Fibroblast of skin of scalp (primary cell): Measurements from ENCODE around the gene NRCAM.
"Not testable (repeated sequence)": the region's sequence is repeated elsewhere in the genome, so short reads cannot be mapped to it uniquely, and the experiment has no call there.

Experiments used
- DNase-seq: peaks from one replicate; pipeline ENCODE4 v3.0.0-alpha.2; 2013

NRCAM gene

DNA sequence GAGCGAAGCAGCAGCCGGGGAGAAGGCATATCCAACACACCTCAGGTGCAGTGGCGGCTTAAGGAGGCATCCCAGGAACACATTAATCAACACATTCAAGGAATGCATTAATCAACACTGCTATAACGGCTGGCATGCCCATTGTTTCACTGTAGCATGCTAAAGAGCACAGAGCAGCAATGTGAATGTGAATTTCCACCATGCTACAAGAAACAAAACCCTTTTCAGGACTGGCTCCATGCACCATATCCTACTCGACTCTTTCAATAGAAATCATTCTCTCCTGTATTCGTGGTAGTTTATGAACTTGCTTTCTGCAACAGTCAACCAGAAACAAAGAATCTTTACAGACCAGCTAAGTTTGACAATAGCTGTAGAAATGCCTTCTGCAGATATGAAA is 149.0 kb downstream of the NRCAM start:
- no peak for DNase-seq

DNA sequence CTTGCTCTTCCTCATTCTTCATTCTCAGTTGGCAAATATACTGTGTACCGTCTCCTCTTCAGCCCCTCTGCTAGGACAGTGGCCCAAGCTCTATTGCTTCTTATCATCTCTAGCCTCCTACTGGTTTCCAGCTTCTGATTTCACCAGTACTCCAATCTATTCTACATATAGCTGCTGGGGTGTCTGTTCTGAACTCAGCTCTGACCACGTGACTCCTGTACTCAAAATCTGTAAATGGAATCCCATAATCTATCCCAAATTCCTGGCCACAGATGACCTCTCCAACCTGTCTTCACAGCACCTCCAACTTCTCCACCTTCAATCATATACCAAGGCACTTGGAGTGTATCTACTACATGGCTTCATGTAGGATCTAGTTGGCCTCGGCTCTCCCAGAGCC is 152.9 kb downstream of the NRCAM start:
- no peak for DNase-seq

DNA sequence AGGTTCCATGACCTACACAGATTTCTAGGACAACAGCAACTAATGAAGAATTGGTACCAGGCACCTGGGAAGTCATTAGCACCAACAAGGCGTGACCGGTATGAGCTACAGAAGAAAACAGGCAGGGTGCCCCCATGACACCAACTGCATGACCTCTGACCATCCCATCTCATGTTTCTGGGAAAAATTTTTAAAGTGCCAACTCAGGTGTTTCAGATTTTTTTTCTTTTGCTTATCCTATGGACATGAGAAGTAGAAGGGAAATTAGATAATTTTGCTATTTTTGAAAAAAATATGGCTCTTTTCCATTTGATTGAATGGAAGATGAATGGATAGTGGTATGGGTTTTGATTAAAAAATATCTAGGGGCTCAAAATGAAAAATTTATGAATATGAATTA is 154.8 kb downstream of the NRCAM start:
- no peak for DNase-seq

DNA sequence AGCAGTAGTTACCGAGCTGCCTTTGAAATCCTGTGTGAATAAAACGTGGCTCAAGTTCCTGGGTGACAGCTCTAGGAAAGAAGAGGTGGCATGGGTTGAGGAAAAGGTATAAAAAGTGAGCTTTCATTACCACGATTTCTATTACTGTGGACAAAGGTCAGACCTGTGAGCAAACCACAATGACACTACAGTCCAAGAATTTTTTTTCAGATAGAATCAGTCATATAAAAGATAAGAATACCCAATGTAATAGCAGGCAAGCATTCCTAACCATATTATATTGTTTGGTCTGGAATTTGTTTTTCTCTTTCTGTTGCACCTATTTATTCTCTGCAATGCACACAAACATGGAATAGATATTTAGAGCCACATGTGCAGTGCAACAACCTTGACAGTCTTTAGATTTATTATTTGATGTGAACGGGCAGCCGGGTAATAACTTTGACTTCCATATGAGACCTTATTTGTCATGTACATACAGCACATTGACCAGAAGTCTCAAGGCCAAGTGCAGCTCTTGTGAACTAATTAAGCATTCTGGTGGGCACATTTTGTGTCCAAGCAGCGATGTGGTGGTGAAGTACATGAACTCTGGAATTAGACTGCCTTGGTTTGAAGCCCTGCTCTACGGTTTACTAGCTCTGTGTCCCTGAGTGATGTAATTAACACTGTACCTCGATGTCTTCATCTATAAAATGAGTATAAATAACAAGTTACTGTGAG is 156.8 kb downstream of the NRCAM start:
- peak; percentile 7 for DNase-seq

DNA sequence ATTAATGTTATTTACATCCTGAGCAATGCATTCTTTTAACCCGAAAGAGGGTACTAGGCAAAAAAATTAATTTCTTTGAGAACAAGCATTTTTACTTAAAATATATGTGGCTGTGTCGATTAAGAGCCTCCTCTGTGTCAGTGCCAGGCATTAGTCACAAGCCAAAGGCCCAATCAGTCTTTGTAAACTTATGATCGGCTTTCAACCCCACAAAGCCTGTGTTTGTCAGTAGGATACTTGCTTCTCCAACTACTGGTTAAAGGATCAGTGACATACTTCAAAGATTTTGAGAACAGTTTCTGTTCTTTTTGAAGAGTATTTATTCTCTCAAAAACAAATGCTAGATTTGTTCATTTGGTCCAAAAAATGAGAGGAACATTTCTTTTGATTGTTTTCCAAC is 159.3 kb downstream of the NRCAM start:
- DNase-seq: no peak

DNA sequence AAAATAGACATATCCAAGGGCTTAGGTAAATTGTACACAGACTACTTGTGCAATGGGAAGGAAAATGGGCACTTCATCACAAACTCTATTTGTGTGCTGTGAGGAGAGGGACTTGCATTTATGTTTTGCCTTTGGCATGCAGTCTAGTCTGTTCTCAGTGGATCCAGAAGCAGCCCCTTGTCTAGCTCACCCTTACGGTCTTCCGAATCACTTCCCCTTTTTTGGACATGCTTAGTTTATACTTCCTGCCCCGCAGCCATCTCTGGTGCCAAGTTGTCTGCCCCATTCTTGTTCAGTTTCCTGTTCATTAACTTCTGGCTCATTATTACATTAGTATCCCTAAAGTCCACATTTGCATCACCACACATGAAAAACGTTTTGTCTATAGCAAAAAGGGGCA is 161.6 kb downstream of the NRCAM start:
- peak; percentile 8 for DNase-seq

DNA sequence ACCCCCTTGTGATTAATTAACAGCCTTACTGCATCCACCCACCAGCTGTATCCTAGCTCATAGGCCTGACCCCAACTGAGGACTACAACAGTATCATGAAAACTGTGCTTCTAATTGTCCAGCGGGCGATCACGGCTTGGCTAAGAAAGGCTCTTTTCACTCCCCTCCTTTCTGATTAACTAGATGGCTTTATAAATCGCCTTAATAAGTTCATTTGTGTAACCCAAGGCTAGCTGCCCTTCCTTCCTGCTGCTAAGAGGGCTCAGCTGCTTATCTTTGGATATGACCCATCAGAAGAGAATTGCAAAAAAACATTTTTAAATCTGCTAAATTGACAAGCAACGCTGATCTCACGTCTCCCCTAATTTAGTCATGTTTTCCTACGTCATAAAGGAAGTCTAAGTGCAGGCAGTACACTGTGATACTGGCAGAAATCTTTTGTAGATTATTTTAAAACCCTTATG is 163.1 kb downstream of the NRCAM start:
- no peak for DNase-seq

DNA sequence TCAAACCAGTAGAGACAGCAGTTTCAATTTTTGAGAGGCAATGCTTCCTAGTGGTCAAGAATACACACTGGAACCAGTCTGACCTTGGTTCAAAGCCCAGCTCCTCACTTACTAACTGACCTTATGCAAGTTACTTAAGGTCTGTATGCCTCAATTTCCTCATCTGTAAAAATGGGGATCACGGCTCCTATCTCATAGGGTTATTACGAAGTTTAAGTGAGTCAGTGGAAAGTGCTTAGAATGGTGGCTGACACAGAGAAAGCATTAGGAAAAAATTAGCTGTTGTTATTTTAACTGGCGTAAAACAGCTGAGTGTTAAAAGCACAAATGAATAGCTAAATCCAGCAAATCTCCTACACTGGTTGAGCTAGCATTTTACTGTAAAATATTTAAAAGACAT is 163.7 kb downstream of the NRCAM start:
- no peak for DNase-seq

DNA sequence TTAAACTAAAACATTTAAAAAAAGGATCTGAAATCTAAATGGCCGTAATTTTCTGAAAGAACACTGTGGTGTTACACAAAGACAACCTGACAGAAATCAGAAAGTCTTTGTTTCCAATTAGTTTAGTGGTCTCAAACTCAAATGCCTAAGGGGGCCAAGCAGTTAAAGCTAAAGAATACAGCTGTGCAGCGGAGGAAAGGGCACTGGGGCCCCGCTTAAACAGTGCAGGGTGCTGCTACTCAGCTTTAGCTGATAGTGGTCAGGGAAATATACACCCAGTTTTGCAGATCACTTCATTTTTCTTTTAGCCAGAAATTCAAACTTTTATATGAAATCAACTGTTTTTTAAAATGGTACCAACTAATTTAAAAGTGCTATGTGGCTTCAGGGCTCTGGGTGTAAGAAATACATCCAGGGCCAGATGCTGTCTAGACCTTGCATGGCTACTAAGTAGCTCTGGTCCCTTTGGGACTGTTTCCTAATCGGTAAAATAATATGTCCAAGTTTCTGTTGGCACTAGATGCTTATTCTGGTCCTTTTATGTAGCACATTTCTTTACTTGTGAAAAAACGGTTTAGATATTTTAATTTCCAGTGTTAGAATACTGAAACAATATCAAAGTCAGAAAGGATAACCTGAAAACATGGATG is 164.3 kb downstream of the NRCAM start:
- DNase-seq: peak; percentile 32

DNA sequence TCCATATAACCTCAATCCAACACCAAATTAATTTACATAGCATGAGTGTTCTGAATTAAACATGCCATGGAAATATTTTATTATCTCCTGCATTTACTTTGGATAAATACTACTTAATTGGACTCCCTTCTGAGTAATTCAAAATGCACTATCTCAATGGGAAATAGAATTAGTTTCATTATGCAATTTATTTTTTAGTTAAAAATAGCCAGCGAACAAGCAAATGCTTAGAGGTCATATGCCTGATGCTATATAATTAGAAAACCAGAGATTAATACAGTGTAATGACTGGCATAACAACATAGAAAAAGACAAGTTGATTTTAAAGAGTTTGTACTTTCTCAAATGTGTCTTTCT is 165.1 kb downstream of the NRCAM start:
- DNase-seq: no peak

DNA sequence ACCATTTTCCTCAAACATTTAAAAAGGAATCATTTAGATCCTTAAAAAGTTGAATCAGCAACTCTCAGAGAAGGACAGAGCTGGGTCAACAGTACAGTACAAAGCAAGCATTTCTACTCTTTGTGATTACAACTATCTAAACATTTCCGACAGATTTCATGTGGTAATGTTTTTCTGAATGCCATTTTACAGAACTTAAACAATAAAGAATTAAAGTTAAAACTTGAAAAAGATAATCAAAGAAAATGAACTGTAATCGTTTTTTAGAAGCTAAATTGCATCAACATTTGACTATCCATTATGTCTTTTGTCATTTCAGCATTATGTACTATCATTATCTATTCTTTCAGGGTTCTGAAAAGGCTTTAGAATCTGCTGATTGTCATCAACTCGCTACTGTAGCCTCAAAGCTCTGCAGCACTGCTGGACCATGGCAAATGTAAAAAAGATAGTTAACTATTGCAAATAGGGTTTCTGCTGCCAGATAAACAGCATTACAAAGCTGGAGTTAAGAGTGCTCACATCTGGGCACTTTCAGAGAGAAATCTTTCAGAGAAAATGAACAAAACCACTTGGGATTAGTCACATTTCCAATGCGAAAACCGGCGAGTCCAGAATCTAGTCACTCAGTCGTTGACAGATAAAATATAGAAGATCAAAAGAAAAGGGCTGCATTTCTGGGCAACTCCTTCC is 165.6 kb downstream of the NRCAM start:
- DNase-seq: no peak

DNA sequence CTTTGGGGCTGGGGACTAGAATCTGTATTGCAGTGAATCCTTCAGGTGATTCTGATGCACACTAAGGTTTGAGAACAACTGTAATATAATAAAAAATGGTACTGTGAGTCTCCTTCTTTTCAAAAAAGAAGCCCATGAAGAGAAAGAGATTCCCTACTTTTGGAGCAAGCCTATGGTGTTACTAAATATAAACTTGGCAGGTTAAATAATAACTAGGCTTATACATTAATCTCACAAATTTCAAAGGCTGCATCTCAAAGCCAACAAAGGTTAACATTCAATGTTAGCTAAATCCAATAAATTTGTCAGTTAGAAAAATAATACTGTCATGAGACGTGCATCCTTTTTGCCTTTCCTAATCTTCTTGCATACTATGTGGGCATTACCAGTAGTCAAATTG is 166.4 kb downstream of the NRCAM start:
- no peak for DNase-seq

DNA sequence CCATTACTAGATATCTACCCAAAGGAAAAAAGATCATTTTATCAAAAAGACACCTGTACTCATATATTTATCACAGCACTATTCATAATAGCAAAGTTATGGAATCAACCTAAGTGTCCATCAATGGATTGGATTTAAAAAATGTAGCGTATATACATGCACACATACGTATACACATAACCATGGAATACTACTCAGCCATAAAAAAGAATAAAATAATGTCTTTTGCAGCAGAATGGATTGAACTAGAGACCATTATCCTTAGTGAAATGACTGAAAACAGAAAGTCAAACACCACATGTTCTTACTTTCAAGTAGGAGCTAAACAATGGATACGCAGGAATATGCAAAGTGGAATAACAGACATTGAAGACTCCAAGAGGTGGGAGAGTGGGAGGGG is 168.4 kb downstream of the NRCAM start:
- no peak for DNase-seq

DNA sequence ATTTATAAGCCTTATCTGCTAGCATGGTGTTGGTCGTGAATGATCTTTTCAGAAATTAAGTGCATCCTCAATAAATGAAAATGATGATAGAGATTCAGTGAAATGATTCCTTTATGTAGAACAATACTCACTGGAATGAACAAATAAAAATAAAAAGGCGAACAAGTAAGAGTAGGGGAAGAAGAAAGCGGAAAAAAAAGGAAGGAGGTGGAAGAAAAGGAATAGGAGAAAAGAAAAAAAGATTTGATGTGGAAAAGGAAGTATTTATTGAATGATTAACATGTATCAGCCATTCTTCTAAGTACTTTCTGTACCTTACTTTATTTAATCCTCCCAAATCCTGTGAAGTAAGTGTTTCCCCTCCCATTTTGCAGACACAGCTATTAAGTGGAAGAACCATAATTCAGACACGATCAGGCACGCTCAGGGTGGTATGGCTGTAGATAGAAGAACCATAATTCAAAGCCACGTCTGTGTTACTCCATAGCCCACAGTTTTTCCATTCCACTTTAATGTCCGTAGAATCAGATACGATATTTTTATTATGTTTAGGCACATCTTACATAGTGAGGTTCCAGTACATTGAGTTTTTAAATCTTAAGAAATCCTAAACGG is 169.8 kb downstream of the NRCAM start:
- no peak for DNase-seq

DNA sequence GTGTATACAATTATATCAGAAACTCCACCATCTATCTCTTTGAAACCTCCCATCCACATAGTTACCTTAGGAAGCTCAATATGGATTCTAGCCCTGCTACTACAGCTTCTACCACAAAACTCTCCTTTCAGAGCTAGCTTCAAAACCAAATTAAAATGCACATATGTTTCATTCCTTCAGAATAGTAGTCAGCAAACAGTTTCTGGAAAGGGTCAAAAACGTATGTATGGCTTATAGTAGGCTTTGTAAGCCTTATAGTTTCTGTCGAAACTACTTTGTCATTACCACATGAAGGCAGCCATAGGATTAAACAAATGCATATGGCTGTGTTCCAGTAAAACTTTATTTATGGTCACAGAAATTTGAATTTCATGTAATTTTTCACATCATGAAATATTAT is 170.5 kb downstream of the NRCAM start:
- DNase-seq: no peak

DNA sequence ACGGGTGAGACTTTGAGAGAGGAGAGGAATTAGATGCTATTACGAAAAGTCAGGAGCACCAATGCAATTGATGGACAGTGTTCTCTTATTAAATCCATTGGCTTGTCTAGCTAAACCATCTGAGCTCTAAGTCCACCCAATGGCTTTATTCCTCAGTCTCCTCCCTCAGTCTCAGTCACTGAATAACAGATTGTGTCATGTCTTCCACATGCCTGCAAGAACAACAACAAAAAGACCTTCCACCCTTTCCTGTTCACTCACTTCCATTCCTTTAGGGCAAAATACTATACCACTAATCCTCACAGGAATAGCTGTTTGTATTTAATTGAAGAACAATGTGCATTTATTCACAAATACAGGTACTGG is 171.2 kb downstream of the NRCAM start:
- no peak for DNase-seq

DNA sequence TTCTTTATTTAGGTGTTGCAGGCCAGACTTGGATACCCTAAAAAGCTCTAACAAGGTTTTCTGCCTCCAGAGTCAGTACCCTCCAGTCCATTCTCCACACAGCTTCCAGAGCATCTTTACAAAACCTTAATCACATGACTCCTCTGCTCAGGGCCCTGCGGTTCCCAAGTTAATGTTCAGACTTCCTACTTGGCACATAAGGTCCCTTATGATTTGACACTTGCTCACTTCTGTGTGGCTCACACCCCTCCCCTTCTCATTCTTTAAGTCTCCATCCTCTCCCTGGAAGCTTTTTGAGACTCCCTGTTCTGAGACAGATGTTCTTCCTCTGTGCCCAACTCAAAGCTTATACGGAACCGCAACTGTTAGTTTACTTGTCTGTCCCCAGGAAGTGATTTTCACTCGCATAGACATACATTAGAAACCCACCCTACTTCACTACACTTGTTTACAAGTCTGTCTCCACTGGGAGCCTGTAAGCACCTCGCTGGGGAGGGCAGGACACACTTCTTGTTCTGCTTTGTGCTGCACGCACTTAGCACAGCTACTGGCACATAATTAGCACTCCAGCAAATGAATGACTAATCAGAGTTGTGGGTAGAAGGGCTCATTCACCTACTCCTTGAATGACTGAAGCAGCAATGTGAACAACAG is 171.8 kb downstream of the NRCAM start:
- DNase-seq: no peak

DNA sequence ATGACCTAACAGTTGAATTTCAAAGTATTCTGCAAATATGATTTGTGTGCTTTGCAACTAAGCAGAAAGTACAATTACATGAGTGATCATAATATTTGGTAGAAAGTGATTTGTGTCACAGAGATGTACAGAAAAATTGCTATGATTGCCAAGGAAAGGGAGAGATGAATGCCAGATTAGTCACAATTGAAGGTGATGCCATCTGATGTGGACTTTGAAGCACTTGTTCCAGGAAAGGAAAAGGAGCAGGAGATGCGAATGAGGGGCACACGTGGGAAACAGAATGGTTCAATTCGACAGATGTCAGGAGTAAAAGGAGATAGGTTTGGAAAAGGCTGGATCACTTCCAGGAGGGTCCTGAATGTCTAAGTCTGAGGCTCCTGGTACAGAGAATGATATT is 173.0 kb downstream of the NRCAM start:
- DNase-seq: no peak

DNA sequence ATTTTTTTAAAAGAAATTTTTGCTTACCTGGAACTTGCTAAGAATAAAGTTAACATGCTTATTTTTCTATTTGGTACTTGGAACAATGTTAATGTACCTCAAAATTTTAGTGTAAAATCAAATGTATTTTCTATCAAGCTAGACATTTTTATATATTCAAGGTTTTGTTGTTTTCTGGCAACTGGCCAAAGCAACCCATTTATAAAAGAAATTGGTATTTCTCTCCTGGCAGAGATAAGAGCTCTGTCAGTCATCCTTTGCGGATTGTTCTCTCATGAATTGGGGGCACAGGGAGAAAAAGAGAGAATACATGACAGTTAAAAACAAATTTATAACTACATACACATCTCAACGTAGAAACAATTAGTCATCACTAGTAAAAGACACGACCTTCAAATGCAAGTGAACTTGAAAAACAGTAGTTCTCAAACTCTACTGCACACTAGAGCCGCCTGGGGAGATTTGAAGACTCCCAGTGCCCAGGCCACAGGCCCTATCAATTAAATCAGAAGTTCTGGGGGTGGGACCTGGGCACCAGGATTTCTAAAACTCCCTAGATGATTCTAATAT is 173.7 kb downstream of the NRCAM start:
- DNase-seq: no peak

DNA sequence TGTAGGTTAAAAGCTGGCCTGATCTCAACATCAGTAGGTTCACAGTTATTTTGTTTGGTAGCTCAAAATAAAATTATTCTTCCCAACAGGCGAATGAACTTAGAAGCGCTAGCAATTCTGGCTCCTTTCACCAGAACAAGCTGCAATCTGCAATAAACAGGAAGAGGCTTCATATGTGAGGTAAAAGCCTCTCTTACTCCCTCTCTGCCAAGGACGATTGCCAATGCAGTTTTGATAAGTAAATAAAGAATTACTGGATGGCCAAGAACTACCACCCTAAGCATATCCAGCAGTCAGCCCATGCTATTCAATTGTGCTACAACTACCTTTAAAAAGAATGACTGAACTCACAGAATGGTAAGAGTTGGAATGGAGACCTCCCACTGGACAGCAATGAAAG is 176.1 kb downstream of the NRCAM start:
- DNase-seq: no peak

DNA sequence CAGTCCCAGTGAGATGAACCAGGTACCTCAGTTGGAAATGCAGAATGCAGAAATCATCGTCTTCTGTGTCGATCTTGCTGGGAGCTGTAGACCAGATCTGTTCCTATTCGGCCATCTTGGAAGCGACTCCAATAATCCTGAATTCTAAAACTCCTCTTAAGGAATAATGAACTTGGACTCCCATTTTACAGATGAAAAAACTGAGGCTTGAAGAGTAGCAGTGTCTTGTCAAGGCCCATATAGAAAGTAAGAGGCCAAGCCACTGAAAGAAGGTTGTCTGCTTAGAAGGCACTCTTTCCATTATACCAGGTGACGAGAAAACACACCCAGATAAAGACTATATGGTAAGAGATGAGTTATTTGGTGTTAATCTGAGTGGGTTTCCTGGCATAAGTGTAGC is 177.5 kb downstream of the NRCAM start:
- DNase-seq: no peak

DNA sequence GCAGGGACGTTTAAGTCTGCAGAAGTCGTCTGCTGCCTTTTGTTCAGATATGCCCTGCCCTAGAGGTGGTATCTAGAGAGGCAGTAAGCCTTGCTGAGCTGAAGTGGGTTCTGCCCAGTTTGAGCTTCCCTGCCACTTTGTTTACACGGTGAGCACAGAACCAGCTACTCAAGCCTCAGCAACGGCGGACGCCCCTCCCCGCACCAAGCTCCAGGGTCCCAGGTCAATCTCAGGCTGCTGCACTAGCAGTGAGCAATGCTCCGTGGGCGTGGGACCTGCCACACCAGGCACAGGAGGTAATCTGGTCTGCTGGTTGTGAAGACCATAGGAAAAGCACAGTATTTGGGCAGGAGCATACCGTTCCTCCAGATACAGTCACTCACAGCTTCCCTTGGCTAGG is 178.0 kb downstream of the NRCAM start:
- no peak for DNase-seq

DNA sequence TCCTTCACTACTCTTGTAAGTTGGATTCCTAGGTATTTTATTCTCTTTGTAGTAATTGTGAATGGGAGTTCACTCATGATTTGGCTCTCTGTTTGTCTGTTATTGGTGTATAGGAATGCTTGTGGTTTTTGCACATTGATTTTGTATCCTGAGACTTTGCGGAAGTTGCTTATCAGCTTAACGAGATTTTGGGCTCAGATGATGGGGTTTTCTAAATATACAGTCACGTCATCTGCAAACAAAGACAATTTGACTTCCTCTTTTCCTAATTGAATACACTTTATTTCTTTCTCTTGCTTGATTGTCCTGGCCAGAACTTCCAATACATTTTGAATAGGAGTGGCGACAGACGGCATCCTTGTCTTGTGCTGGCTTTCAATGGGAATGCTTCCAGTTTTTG is 181.8 kb downstream of the NRCAM start:
- not testable (repeated sequence) for DNase-seq
